ENCODE data around the gene HHATL. TPM values are rescaled to one million over a fixed set of nuclear protein-coding genes. Genes with fewer than 3 reads are reported as not detected.

HHATL gene
- total RNA-seq, 5 donors from 2014 or later (not counting 1 experiment from before 2014, with no cell fraction given) = not detected

GRCh38 chr3:42675909-42676308 lies 26.7 kb downstream of the HHATL start:
- H3K27me3 Mint-ChIP-seq = no peaks in the 10 kb centered on the region
- Histone ChIP-seq H3K27me3 (replicated peaks in 1 of 2; ENCODE audit: control insufficient read depth in 2 of 2, extremely low read depth in 1 of 2, insufficient read depth in 2 of 2, low read length in 1 of 2) (peaks cover 0 to 2% of the 10 kb centered on the region in 2 experiments), H3K36me3 (ENCODE audit: control insufficient read depth in 2 of 2, extremely low read depth in 1 of 2, insufficient read depth in 1 of 2, low read length in 1 of 2) (no peaks in the 10 kb centered on the region), H3K27ac (ENCODE audit: low read length) (no peak overlapping the region), H3K4me3 (ENCODE audit: control insufficient read depth in 1 of 2, extremely low read depth in 1 of 2, low read length in 1 of 2) (no peak overlapping the region), H3K9me3 (no peaks in the 10 kb centered on the region), H3K4me1 (ENCODE audit: control insufficient read depth in 1 of 2, extremely low read depth in 1 of 2, insufficient read depth in 2 of 2, low read length in 2 of 2) (no peaks in the 10 kb centered on the region)
- H3K27ac Mint-ChIP-seq = no peak overlapping the region
- ChIA-PET POLR2A (no interaction called here), CTCF (no interaction called here)
- WGBS (ENCODE audit: insufficient coverage) = no CpG with 5 or more reads among the region's 2 CpGs
- DNase-seq (no peak), ATAC-seq (replicated peaks in 1 of 4) (no peak)
- H3K4me1 Mint-ChIP-seq = no peaks in the 10 kb centered on the region
- H3K4me3 Mint-ChIP-seq = no peak overlapping the region
- peaks cover 10 to 34% (median 21%) of the 10 kb centered on the region in 3 donors for H3K9me3 Mint-ChIP-seq
- H3K36me3 Mint-ChIP-seq = peaks cover 5% of the 10 kb centered on the region

GRCh38 chr3:42674146-42674545 lies 28.5 kb downstream of the HHATL start:
- Histone ChIP-seq H3K4me1 (ENCODE audit: control insufficient read depth in 1 of 2, extremely low read depth in 1 of 2, insufficient read depth in 2 of 2, low read length in 2 of 2) (no peaks in the 10 kb centered on the region), H3K4me3 (ENCODE audit: control insufficient read depth in 1 of 2, extremely low read depth in 1 of 2, low read length in 1 of 2) (no peak overlapping the region), H3K27me3 (replicated peaks in 1 of 2; ENCODE audit: control insufficient read depth in 2 of 2, extremely low read depth in 1 of 2, insufficient read depth in 2 of 2, low read length in 1 of 2) (no peaks in the 10 kb centered on the region), H3K36me3 (ENCODE audit: control insufficient read depth in 2 of 2, extremely low read depth in 1 of 2, insufficient read depth in 1 of 2, low read length in 1 of 2) (no peaks in the 10 kb centered on the region), H3K27ac (ENCODE audit: low read length) (no peak overlapping the region), H3K9me3 (no peaks in the 10 kb centered on the region)
- H3K4me1 Mint-ChIP-seq = no peaks in the 10 kb centered on the region
- peaks cover 5% of the 10 kb centered on the region for H3K36me3 Mint-ChIP-seq
- H3K27me3 Mint-ChIP-seq = no peaks in the 10 kb centered on the region
- CTCF ChIA-PET = no interaction called here
- ATAC-seq (replicated peaks in 1 of 4) (no peak), DNase-seq (no peak)
- H3K4me3 Mint-ChIP-seq = no peak overlapping the region
- H3K9me3 Mint-ChIP-seq = peaks cover 10 to 34% (median 21%) of the 10 kb centered on the region in 3 donors
- H3K27ac Mint-ChIP-seq = no peak overlapping the region
- POLR2A ChIA-PET = no interaction called here
- WGBS (ENCODE audit: insufficient coverage) = no CpG with 5 or more reads among the region's 3 CpGs

GRCh38 chr3:42673082-42673481 lies 29.5 kb downstream of the HHATL start:
- H3K27me3 ChIP-seq (replicated peaks in 1 of 2; ENCODE audit: control insufficient read depth in 2 of 2, extremely low read depth in 1 of 2, insufficient read depth in 2 of 2, low read length in 1 of 2) = peaks cover 0 to 6% of the 10 kb centered on the region in 2 experiments
- no peaks in the 10 kb centered on the region for H3K9me3 ChIP-seq
- Mint-ChIP-seq H3K27ac (no peak overlapping the region), H3K36me3 (peaks cover 5% of the 10 kb centered on the region), H3K27me3 (no peaks in the 10 kb centered on the region), H3K4me1 (no peaks in the 10 kb centered on the region), H3K9me3 (peaks cover 9 to 29% (median 15%) of the 10 kb centered on the region in 3 donors), H3K4me3 (no peak overlapping the region)
- H3K4me3 ChIP-seq (ENCODE audit: control insufficient read depth in 1 of 2, extremely low read depth in 1 of 2, low read length in 1 of 2) = no peak overlapping the region
- DNase-seq = no peak
- ChIA-PET CTCF (no interaction called here), POLR2A (no interaction called here)
- H3K36me3 ChIP-seq (ENCODE audit: control insufficient read depth in 2 of 2, extremely low read depth in 1 of 2, insufficient read depth in 1 of 2, low read length in 1 of 2) = no peaks in the 10 kb centered on the region
- H3K27ac ChIP-seq (ENCODE audit: low read length) = no peak overlapping the region
- ATAC-seq (replicated peaks in 1 of 4) = no peak
- H3K4me1 ChIP-seq (ENCODE audit: control insufficient read depth in 1 of 2, extremely low read depth in 1 of 2, insufficient read depth in 2 of 2, low read length in 2 of 2) = no peaks in the 10 kb centered on the region

- no peak for DNase-seq
- Mint-ChIP-seq H3K27me3 (peaks cover 0 to 2% of the 10 kb centered on the region in 2 donors), H3K4me1 (no peaks in the 10 kb centered on the region), H3K9me3 (peaks cover 3 to 24% (median 9%) of the 10 kb centered on the region in 3 donors), H3K4me3 (no peak overlapping the region), H3K27ac (no peak overlapping the region), H3K36me3 (peaks cover under 1% of the 10 kb centered on the region)
- ChIA-PET CTCF (no interaction called here), POLR2A (no interaction called here)
- no peaks in the 10 kb centered on the region for H3K9me3 ChIP-seq
- H3K27me3 ChIP-seq (replicated peaks in 1 of 2; ENCODE audit: control insufficient read depth in 2 of 2, extremely low read depth in 1 of 2, insufficient read depth in 2 of 2, low read length in 1 of 2) = peaks cover 0 to 10% of the 10 kb centered on the region in 2 experiments
- H3K36me3 ChIP-seq (ENCODE audit: control insufficient read depth in 2 of 2, extremely low read depth in 1 of 2, insufficient read depth in 1 of 2, low read length in 1 of 2) = no peaks in the 10 kb centered on the region
- no CpG with 5 or more reads among the region's 1 CpG for WGBS (ENCODE audit: insufficient coverage)
- no peak overlapping the region for H3K27ac ChIP-seq (ENCODE audit: low read length)
- ATAC-seq (replicated peaks in 1 of 4) = no peak
- no peaks in the 10 kb centered on the region for H3K4me1 ChIP-seq (ENCODE audit: control insufficient read depth in 1 of 2, extremely low read depth in 1 of 2, insufficient read depth in 2 of 2, low read length in 2 of 2)
- no peak overlapping the region for H3K4me3 ChIP-seq (ENCODE audit: control insufficient read depth in 1 of 2, extremely low read depth in 1 of 2, low read length in 1 of 2)
These were observed 30.1 kb downstream of the HHATL start for GRCh38 chr3:42672515-42672914.

- POLR2A ChIA-PET = no interaction called here
- DNase-seq = peak in 1 of 35 experiments; percentile 7
- no CpG with 5 or more reads among the region's 1 CpG for WGBS (ENCODE audit: insufficient coverage)
These were observed 31.9 kb downstream of the HHATL start for GRCh38 chr3:42670670-42671069.

GRCh38 chr3:42670051-42670576 lies 32.5 kb downstream of the HHATL start:
- Mint-ChIP-seq H3K27ac (no peak overlapping the region), H3K4me3 (no peak overlapping the region), H3K36me3 (no peaks in the 10 kb centered on the region), H3K27me3 (peaks cover 0 to 5% of the 10 kb centered on the region in 2 donors), H3K4me1 (no peaks in the 10 kb centered on the region), H3K9me3 (peaks cover 0 to 7% (median 3%) of the 10 kb centered on the region in 3 donors)
- ATAC-seq (replicated peaks in 1 of 4) (no peak), DNase-seq (peak in 1 of 35 experiments; percentile 12)
- H3K4me3 ChIP-seq (ENCODE audit: control insufficient read depth in 1 of 2, extremely low read depth in 1 of 2, low read length in 1 of 2) = no peak overlapping the region
- no peaks in the 10 kb centered on the region for H3K4me1 ChIP-seq (ENCODE audit: control insufficient read depth in 1 of 2, extremely low read depth in 1 of 2, insufficient read depth in 2 of 2, low read length in 2 of 2)
- H3K9me3 ChIP-seq = no peaks in the 10 kb centered on the region
- no peaks in the 10 kb centered on the region for H3K36me3 ChIP-seq (ENCODE audit: control insufficient read depth in 2 of 2, extremely low read depth in 1 of 2, insufficient read depth in 1 of 2, low read length in 1 of 2)
- ChIA-PET CTCF (no interaction called here), POLR2A (no interaction called here)
- H3K27ac ChIP-seq (ENCODE audit: low read length) = no peak overlapping the region
- WGBS (ENCODE audit: insufficient coverage) = 87% methylated on average over 6 of the region's 7 CpGs
- peaks cover 0 to 20% of the 10 kb centered on the region in 2 experiments for H3K27me3 ChIP-seq (replicated peaks in 1 of 2; ENCODE audit: control insufficient read depth in 2 of 2, extremely low read depth in 1 of 2, insufficient read depth in 2 of 2, low read length in 1 of 2)

More at GRCh38 chr3:42670670-42671069, 31.9 kb downstream of the HHATL start:
- Mint-ChIP-seq H3K9me3 (peaks cover 0 to 7% (median 3%) of the 10 kb centered on the region in 3 donors), H3K36me3 (no peaks in the 10 kb centered on the region), H3K27ac (no peak overlapping the region), H3K4me1 (no peaks in the 10 kb centered on the region), H3K4me3 (no peak overlapping the region), H3K27me3 (peaks cover 0 to 5% of the 10 kb centered on the region in 2 donors)
- Histone ChIP-seq H3K4me1 (ENCODE audit: control insufficient read depth in 1 of 2, extremely low read depth in 1 of 2, insufficient read depth in 2 of 2, low read length in 2 of 2) (no peaks in the 10 kb centered on the region), H3K9me3 (no peaks in the 10 kb centered on the region), H3K27me3 (replicated peaks in 1 of 2; ENCODE audit: control insufficient read depth in 2 of 2, extremely low read depth in 1 of 2, insufficient read depth in 2 of 2, low read length in 1 of 2) (peaks cover 0 to 20% of the 10 kb centered on the region in 2 experiments), H3K36me3 (ENCODE audit: control insufficient read depth in 2 of 2, extremely low read depth in 1 of 2, insufficient read depth in 1 of 2, low read length in 1 of 2) (no peaks in the 10 kb centered on the region), H3K4me3 (ENCODE audit: control insufficient read depth in 1 of 2, extremely low read depth in 1 of 2, low read length in 1 of 2) (no peak overlapping the region), H3K27ac (ENCODE audit: low read length) (no peak overlapping the region)
- CTCF ChIA-PET = no interaction called here
- ATAC-seq (replicated peaks in 1 of 4) = no peak

- 97% methylated on average over 4 of the region's 4 CpGs for WGBS (ENCODE audit: insufficient coverage)
- H3K27ac ChIP-seq (ENCODE audit: low read length) = no peak overlapping the region
- DNase-seq (peak in 1 of 35 experiments; percentile 15), ATAC-seq (replicated peaks in 1 of 4) (no peak)
- Mint-ChIP-seq H3K27me3 (peaks cover 0 to 5% of the 10 kb centered on the region in 2 donors), H3K27ac (no peak overlapping the region), H3K9me3 (peaks cover 0 to 7% (median 3%) of the 10 kb centered on the region in 3 donors), H3K36me3 (no peaks in the 10 kb centered on the region), H3K4me1 (no peaks in the 10 kb centered on the region), H3K4me3 (no peak overlapping the region)
- POLR2A ChIA-PET = no interaction called here
- H3K4me1 ChIP-seq (ENCODE audit: control insufficient read depth in 1 of 2, extremely low read depth in 1 of 2, insufficient read depth in 2 of 2, low read length in 2 of 2) = no peaks in the 10 kb centered on the region
- H3K4me3 ChIP-seq (ENCODE audit: control insufficient read depth in 1 of 2, extremely low read depth in 1 of 2, low read length in 1 of 2) = no peak overlapping the region
- H3K36me3 ChIP-seq (ENCODE audit: control insufficient read depth in 2 of 2, extremely low read depth in 1 of 2, insufficient read depth in 1 of 2, low read length in 1 of 2) = no peaks in the 10 kb centered on the region
- peaks cover 0 to 20% of the 10 kb centered on the region in 2 experiments for H3K27me3 ChIP-seq (replicated peaks in 1 of 2; ENCODE audit: control insufficient read depth in 2 of 2, extremely low read depth in 1 of 2, insufficient read depth in 2 of 2, low read length in 1 of 2)
- CTCF ChIA-PET = no interaction called here
- no peaks in the 10 kb centered on the region for H3K9me3 ChIP-seq
These were observed 33.8 kb downstream of the HHATL start for GRCh38 chr3:42668793-42669217.
